Fibroblast of villous mesenchyme (primary cell): ENCODE measurements around the gene CIB4. TPM values are rescaled to one million over a fixed set of nuclear protein-coding genes. Genes with fewer than 3 reads are reported as not detected.
"Not testable (repeated sequence)": the region's sequence is repeated elsewhere in the genome, so short reads cannot be mapped to it uniquely, and the experiment has no call there.

ENCODE experiments used
- DNase-seq: peaks from one replicate; pipeline ENCODE4 v3.0.0-alpha.2; 2010; ENCODE audit warnings: low read depth
- H3K4me3 ChIP-seq: 2 replicates; pipeline ENCODE4 v1.5.1; 2011; ENCODE audit warnings: low read depth, mild to moderate bottlenecking, low read length
- total RNA-seq: library from RNA; depleted of rRNA; stranded (reverse); fragments of >200 nt; gene quantifications from 2 replicates; pipeline ENCODE4 v1.2.3, GENCODE V29; 2012
- TF ChIP-seq, protein P1 (sequence below): IDR thresholded peaks from 2 replicates; pipeline ENCODE4 v1.5.1; 2012; ENCODE audit warnings: low read depth, mild to moderate bottlenecking, low read length; ENCODE audit not compliant: insufficient read depth

Gene CIB4
- total RNA-seq, 1 donor: not detected

DNA sequence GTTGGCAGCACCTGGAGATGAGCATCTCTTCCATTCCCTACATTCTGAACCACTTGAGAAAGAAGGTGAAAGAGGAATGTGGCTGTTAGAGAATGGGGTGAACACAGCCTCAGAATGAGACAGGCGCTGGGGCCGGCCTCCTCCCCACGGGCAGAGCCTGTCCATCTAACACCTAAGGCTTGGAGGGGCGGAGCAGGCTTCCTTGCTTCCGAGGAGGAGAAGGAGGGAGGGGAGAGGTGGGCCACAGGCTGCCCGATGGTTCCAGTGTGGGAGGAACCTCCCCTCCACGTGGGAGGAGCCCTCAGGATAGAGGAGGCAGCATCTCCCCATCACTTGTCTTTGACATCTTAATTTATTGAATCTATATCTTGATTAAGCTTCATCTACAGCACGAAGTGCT, 68.6 kb downstream of the CIB4 start:
- TF ChIP-seq, protein P1, sequence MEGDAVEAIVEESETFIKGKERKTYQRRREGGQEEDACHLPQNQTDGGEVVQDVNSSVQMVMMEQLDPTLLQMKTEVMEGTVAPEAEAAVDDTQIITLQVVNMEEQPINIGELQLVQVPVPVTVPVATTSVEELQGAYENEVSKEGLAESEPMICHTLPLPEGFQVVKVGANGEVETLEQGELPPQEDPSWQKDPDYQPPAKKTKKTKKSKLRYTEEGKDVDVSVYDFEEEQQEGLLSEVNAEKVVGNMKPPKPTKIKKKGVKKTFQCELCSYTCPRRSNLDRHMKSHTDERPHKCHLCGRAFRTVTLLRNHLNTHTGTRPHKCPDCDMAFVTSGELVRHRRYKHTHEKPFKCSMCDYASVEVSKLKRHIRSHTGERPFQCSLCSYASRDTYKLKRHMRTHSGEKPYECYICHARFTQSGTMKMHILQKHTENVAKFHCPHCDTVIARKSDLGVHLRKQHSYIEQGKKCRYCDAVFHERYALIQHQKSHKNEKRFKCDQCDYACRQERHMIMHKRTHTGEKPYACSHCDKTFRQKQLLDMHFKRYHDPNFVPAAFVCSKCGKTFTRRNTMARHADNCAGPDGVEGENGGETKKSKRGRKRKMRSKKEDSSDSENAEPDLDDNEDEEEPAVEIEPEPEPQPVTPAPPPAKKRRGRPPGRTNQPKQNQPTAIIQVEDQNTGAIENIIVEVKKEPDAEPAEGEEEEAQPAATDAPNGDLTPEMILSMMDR: no peak
- DNase-seq: no peak
- H3K4me3 ChIP-seq: no peak overlapping the region

DNA sequence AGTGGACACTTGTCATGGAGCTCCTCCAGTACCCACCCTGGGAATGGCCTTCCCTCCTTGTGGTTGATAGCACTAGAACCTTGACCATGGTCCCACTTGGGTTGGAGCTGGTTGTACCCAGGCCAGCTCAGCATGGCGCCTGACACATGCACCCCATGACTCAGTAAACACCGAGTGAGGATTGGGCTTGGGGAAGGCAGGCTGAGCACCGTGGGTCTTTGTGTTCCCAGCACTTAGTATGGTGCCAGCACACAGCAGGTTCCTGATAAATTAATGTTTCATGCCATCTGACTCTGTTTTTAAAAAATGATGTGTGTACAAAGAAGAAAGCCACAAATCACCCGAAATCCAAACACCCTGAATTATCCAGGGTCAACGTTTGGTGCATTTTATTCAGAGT, 69.8 kb downstream of the CIB4 start:
- TF ChIP-seq, protein P1: no peak
- no peak for DNase-seq
- H3K4me3 ChIP-seq: no peak overlapping the region

DNA sequence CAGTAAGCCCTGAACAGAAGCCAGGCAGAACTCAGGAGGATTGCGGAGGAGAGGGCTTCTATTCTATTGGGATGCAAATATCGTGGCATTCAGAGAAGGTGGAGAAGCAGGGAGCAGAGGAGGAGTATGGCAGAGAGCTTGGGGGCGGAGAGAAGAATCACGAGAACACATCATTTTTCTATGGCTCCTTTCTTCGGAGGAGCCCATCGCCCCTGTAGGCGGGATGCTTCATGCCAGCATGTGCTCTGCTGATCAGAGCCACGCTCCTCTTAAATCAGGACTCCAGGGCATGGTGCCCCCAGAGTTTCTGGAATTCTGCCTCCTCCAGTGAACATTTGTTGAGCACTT, 71.1 kb downstream of the CIB4 start:
- TF ChIP-seq, protein P1: no peak
- H3K4me3 ChIP-seq: no peak overlapping the region
- no peak for DNase-seq

DNA sequence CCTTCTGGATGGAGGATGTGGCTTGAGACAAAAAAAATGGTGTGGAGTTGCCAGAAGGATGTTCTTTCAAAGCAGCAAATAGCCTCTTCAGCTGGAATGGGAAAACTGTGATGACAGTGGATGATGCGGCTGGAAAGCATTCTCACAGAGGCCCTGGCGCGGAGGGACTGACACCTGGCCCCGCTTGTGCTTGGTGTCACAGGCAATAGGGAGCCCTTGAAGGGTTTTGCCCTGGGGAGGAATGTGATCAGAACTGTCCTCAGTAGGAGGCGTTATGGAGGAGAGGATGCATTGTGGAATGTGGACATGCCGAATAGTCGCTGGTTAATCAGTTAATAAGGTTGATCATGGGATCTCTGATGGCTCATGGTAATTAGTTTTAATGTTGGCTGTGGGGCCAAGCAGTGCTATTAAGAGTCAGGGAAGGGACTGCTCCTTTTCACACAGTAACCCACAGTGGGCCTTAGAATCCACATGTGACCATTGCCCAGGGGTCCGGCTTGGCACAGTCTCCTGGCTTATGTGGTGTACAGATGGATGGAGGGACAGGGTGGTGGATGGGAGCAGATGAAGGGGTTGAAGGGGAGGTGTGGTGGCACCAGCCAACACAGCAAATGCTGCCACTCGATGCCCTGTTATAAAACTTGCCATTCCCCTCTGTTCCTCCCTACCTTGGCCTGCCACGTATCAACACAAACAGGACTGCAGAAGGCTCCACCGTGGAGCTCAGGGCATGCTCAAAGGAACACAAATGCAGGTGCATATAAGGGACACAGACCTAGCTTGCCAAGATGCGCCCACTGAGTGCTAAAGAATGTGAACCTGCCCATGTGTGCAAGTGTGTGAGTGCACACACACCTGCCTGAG, 71.7 kb downstream of the CIB4 start:
- TF ChIP-seq, protein P1: no peak
- no peak for DNase-seq
- H3K4me3 ChIP-seq: no peak overlapping the region

DNA sequence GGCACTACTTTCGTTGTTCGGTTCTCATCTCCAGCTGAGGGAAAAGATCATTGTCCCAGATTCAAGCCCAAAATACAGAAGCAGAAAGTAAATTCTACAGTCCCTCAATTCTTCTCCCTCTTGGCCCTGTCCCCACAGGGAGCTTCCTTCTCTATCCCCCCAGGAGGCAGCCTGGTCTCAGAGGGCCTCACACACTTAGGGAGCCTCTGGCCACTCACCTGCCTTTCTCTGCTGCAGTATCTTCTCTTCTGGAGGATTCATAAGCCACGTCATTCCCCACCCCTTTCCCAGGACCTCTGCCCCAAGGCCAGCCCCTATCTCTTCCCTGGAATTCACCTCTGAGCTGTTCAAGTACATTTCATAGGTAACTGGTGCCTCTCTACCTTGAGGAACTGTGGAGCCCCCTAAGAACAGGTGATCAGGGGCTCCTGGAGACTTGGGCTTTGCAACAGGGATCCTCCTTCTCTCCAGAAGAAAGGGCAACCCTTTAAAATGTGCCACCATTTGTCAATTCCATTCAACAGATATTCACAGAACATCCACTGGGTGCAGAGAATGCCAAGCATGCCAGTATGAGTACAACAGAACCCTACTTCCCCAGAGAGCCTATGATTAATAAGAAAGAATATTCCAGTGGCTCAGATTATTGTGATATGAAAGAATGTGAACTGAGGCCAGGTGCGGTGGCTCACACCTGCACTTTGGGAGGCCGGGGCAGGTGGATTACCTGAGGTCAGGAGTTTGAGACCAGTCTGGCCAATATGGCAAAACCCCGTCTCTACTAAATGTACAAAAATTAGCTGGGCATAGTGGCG, 72.9 kb downstream of the CIB4 start:
- H3K4me3 ChIP-seq: no peak overlapping the region
- TF ChIP-seq, protein P1: no peak
- no peak for DNase-seq

DNA sequence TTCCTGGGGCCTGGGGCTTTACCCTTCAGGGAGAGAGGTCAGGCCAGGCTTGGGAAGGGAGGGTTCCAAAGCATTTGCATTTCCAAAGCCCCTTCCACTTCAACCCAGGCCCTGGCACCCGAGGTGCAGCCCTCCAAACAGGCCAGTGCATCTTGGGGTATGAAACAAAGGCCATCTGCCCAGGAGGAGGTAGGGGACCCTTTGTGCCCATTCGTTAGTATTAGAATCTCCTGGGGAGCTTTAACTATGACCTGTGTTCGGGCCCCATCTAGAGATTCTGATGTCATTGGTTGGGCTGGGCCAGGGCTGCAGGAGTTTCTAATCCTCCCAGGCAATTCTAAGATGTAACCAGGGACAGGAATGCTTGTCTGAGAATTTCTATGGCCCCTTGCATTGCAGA, 73.6 kb downstream of the CIB4 start:
- no peak overlapping the region for H3K4me3 ChIP-seq
- TF ChIP-seq, protein P1: no peak
- no peak for DNase-seq

DNA sequence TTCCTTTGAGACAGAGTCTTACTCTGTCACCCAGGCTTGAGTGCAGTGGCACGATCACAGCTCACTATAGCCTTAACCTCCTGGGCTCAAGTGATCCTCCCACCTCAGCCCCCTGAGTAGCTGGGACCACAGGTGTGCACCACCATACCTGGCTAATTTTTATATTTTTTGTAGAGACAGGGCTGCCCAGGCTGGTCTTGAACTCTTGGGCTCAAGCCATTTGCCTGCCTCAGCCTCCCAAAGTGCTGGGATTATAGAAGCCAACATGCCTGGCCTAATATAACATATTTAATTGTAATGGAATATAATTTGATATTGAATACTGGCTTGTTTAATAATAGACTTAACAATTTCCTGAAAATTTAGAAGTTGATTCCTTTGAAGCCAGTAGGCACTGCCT, 74.4 kb downstream of the CIB4 start:
- not testable (repeated sequence) for DNase-seq, H3K4me3 ChIP-seq
